ENCODE results near the gene BMAL2.

BMAL2 gene

GRCh38 chr12:27305673-27306456, 26.8 kb upstream of the BMAL2 start:
- H3K9ac ChIP-seq (ENCODE audit: low read length) = peak overlapping the region; percentile 43; the same call in 1 of the 2 replicates
- no peaks in the 10 kb centered on the region for H4K20me1 ChIP-seq (ENCODE audit: insufficient read depth, low read length)
- peak overlapping the region; percentile 77; the same call in 1 of the 2 replicates for H3K27ac ChIP-seq (ENCODE audit: low read length)
- peaks cover 64% of the 10 kb centered on the region for H3F3A ChIP-seq (ENCODE audit: insufficient read depth, low read length)
- peak; percentile 60 for DNase-seq
- H3K4me3 ChIP-seq (ENCODE audit: low read length) = no peak overlapping the region
- H3K9me2 ChIP-seq (replicated peaks; ENCODE audit: insufficient read depth, low read length) = no peaks in the 10 kb centered on the region
- no peak for TF ChIP-seq EZH2phosphoT487 (IDR thresholded peaks at IDR 0.05; ENCODE audit: low read length)
- TF ChIP-seq, protein P1, sequence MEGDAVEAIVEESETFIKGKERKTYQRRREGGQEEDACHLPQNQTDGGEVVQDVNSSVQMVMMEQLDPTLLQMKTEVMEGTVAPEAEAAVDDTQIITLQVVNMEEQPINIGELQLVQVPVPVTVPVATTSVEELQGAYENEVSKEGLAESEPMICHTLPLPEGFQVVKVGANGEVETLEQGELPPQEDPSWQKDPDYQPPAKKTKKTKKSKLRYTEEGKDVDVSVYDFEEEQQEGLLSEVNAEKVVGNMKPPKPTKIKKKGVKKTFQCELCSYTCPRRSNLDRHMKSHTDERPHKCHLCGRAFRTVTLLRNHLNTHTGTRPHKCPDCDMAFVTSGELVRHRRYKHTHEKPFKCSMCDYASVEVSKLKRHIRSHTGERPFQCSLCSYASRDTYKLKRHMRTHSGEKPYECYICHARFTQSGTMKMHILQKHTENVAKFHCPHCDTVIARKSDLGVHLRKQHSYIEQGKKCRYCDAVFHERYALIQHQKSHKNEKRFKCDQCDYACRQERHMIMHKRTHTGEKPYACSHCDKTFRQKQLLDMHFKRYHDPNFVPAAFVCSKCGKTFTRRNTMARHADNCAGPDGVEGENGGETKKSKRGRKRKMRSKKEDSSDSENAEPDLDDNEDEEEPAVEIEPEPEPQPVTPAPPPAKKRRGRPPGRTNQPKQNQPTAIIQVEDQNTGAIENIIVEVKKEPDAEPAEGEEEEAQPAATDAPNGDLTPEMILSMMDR (IDR thresholded peaks at IDR 0.05; ENCODE audit: low read length) = peak; percentile 52
- no peak overlapping the region for H2AFZ ChIP-seq (ENCODE audit: low read length)
- H3K4me2 ChIP-seq (ENCODE audit: low read depth, low read length) = peak overlapping the region; percentile 80; the same call in 1 of the 2 replicates
- peaks cover 59% of the 10 kb centered on the region for H3K4me1 ChIP-seq (ENCODE audit: low read length)
- peaks cover 71% of the 10 kb centered on the region for H3K79me2 ChIP-seq (ENCODE audit: low read length)
- no peaks in the 10 kb centered on the region for H3K27me3 ChIP-seq (replicated peaks; ENCODE audit: insufficient read depth, low read length)
- H3K9me3 ChIP-seq (replicated peaks; ENCODE audit: insufficient read depth, low read length) = no peaks in the 10 kb centered on the region
- H3K36me3 ChIP-seq (replicated peaks; ENCODE audit: insufficient read depth, low read length) = peaks cover 19% of the 10 kb centered on the region

- peaks cover 68% of the 10 kb centered on the region for H3K79me2 ChIP-seq (ENCODE audit: low read length)
- H3K4me2 ChIP-seq (ENCODE audit: low read depth, low read length) = peak overlapping the region; percentile 80
- no peaks in the 10 kb centered on the region for H3K9me2 ChIP-seq (replicated peaks; ENCODE audit: insufficient read depth, low read length)
- DNase-seq = peak; percentile 85
- no peaks in the 10 kb centered on the region for H3K27me3 ChIP-seq (replicated peaks; ENCODE audit: insufficient read depth, low read length)
- H3K4me3 ChIP-seq (ENCODE audit: low read length) = peak overlapping the region; percentile 22; the same call in 1 of the 2 replicates
- TF ChIP-seq, protein P1 (IDR thresholded peaks at IDR 0.05; ENCODE audit: low read length) = no peak
- no peak for TF ChIP-seq EZH2phosphoT487 (IDR thresholded peaks at IDR 0.05; ENCODE audit: low read length)
- no peak for TF ChIP-seq EZH2 (optimal IDR thresholded peaks at IDR 0.05; ENCODE audit: low read depth, low read length)
- peaks cover 44% of the 10 kb centered on the region for H3F3A ChIP-seq (ENCODE audit: insufficient read depth, low read length)
- peak overlapping the region; percentile 71 for H3K27ac ChIP-seq (ENCODE audit: low read length)
- H2AFZ ChIP-seq (ENCODE audit: low read length) = no peak overlapping the region
- peaks cover 14% of the 10 kb centered on the region; the same call in 1 of the 2 replicates for H3K36me3 ChIP-seq (replicated peaks; ENCODE audit: insufficient read depth, low read length)
- H3K9me3 ChIP-seq (replicated peaks; ENCODE audit: insufficient read depth, low read length) = no peaks in the 10 kb centered on the region
- H4K20me1 ChIP-seq (ENCODE audit: insufficient read depth, low read length) = no peaks in the 10 kb centered on the region
- H3K9ac ChIP-seq (ENCODE audit: low read length) = peak overlapping the region; percentile 24; the same call in 1 of the 2 replicates
- H3K4me1 ChIP-seq (ENCODE audit: low read length) = peaks cover 43% of the 10 kb centered on the region
Measured at GRCh38 chr12:27309293-27309994, 23.2 kb upstream of the BMAL2 start.

- H3K27ac ChIP-seq (ENCODE audit: low read length) = peak overlapping the region; percentile 71
- peaks cover 66% of the 10 kb centered on the region for H3K79me2 ChIP-seq (ENCODE audit: low read length)
- peak overlapping the region; percentile 24; the same call in 1 of the 2 replicates for H3K9ac ChIP-seq (ENCODE audit: low read length)
- H3K4me2 ChIP-seq (ENCODE audit: low read depth, low read length) = peak overlapping the region; percentile 80
- H4K20me1 ChIP-seq (ENCODE audit: insufficient read depth, low read length) = no peaks in the 10 kb centered on the region
- H2AFZ ChIP-seq (ENCODE audit: low read length) = no peak overlapping the region
- no peak for TF ChIP-seq EZH2 (optimal IDR thresholded peaks at IDR 0.05; ENCODE audit: low read depth, low read length)
- no peak for TF ChIP-seq EZH2phosphoT487 (IDR thresholded peaks at IDR 0.05; ENCODE audit: low read length)
- TF ChIP-seq, protein P1 (IDR thresholded peaks at IDR 0.05; ENCODE audit: low read length) = no peak
- no peaks in the 10 kb centered on the region for H3K9me3 ChIP-seq (replicated peaks; ENCODE audit: insufficient read depth, low read length)
- peak; percentile 60 for DNase-seq
- no peaks in the 10 kb centered on the region for H3K27me3 ChIP-seq (replicated peaks; ENCODE audit: insufficient read depth, low read length)
- peaks cover 41% of the 10 kb centered on the region for H3K4me1 ChIP-seq (ENCODE audit: low read length)
- peaks cover 39% of the 10 kb centered on the region for H3F3A ChIP-seq (ENCODE audit: insufficient read depth, low read length)
- H3K4me3 ChIP-seq (ENCODE audit: low read length) = peak overlapping the region; percentile 22; the same call in 1 of the 2 replicates
- peaks cover 14% of the 10 kb centered on the region; the same call in 1 of the 2 replicates for H3K36me3 ChIP-seq (replicated peaks; ENCODE audit: insufficient read depth, low read length)
- H3K9me2 ChIP-seq (replicated peaks; ENCODE audit: insufficient read depth, low read length) = no peaks in the 10 kb centered on the region
Measured at GRCh38 chr12:27309995-27310315, 22.7 kb upstream of the BMAL2 start.

Measured in MM.1S (cell line).